ENCODE results near the gene ATP5IF1. TPM values are rescaled to one million over a fixed set of nuclear protein-coding genes. Genes with fewer than 3 reads are reported as not detected.

Gene ATP5IF1
- total RNA-seq, 1 experiment from 2014 or later: 169 TPM

GRCh38 chr1:28273216-28273860 is 37.4 kb downstream of the ATP5IF1 start:
- TF ChIP-seq CEBPB (IDR thresholded peaks at IDR 0.05; ENCODE audit: low read depth) (no peak), ZFX (IDR thresholded peaks at IDR 0.05) (no peak), RAD21 (IDR thresholded peaks at IDR 0.05; ENCODE audit: low read depth) (no peak), POLR2A (IDR thresholded peaks at IDR 0.05; ENCODE audit: borderline replicate concordance, extremely low read depth, insufficient read depth, insufficient read length) (no peak), REST (IDR thresholded peaks at IDR 0.05; ENCODE audit: low read depth) (no peak), POLR2AphosphoS5 (IDR thresholded peaks at IDR 0.05; ENCODE audit: low read depth, low read length) (peak; percentile 32; the same call in 1 of the 2 replicates)
- peak; percentile 22; the same call in 1 of the 2 replicates for ATAC-seq
- Histone ChIP-seq H3K4me3 (replicated peaks in 1 of 2; ENCODE audit: low read depth in 1 of 2, low read length in 2 of 2) (no peak overlapping the region), H3K27me3 (ENCODE audit: insufficient read depth, low read length) (no peaks in the 10 kb centered on the region), H4K20me1 (ENCODE audit: insufficient read depth) (no peaks in the 10 kb centered on the region), H3K27ac (ENCODE audit: low read depth, low read length) (no peak overlapping the region), H3K9ac (ENCODE audit: low read length) (no peak overlapping the region), H2AFZ (ENCODE audit: low read depth, low read length, poor library complexity, severe bottlenecking) (no peak overlapping the region), H3K9me3 (ENCODE audit: control insufficient read depth in 1 of 2, insufficient read depth in 1 of 2, low read depth in 1 of 2, low read length in 2 of 2) (no peaks in the 10 kb centered on the region), H3K9me2 (ENCODE audit: insufficient read depth) (no peaks in the 10 kb centered on the region), H3K4me1 (ENCODE audit: control insufficient read depth in 1 of 2, insufficient read depth in 2 of 2, low read length in 2 of 2) (no peaks in the 10 kb centered on the region), H3K36me3 (ENCODE audit: control insufficient read depth in 1 of 2, insufficient read depth in 2 of 2, low read length in 2 of 2) (peaks cover 14 to 15% of the 10 kb centered on the region in 2 experiments), H3K79me2 (ENCODE audit: insufficient read depth, low read length) (peaks cover 7% of the 10 kb centered on the region; the same call in 1 of the 2 replicates), H3K4me2 (ENCODE audit: low read length) (no peak overlapping the region)
- BruUV-seq (replicated peaks): no TSS peak
- intact Hi-C loops (cut with micrococcal nuclease): no loop called here
- no peak for DNase-seq (ENCODE audit: low read depth, low spot score)
- ChIA-PET POLR2A (no interaction called here), CTCF (no interaction called here), RAD21 (ENCODE audit: low non-redundant PET in 1 of 2, low total read pairs in 2 of 2, uncharacterized antibody in 2 of 2, unreplicated experiment in 2 of 2) (no interaction called here)
